Ovary (tissue), 10 donors: Measurements from ENCODE around the gene SLC25A28. TPM values are rescaled to one million over a fixed set of nuclear protein-coding genes. Genes with fewer than 3 reads are reported as not detected.

Experiments
- DNase-seq, 5 donors: peaks; one replicate each; pipeline ENCODE4 v3.0.0-alpha.2; 2019 to 2020
- H3K27ac ChIP-seq, 2 donors: fragments of 200-600 bp; one replicate each; pipeline versions ENCODE4 v1.5.1 to v1.8.0; 2019 to 2022
- H3K27me3 ChIP-seq: fragments of 200-600 bp; one replicate; pipeline ENCODE4 v1.8.0; 2022
- H3K36me3 ChIP-seq: fragments of 200-600 bp; sonication (generic); one replicate; pipeline ENCODE4 v1.5.1; 2019
- H3K4me1 ChIP-seq: one replicate; pipeline ENCODE4 v1.8.1; 2013; ENCODE audit warnings: mild to moderate bottlenecking, moderate library complexity; ENCODE audit not compliant: insufficient read depth
- H3K4me3 ChIP-seq: fragments of 200-600 bp; sonication (generic); one replicate; pipeline ENCODE4 v1.5.1; 2017
- H3K9me3 ChIP-seq, 2 donors: fragments of 200-600 bp in 1 of 2; sonication (generic) in 1 of 2; one replicate each; pipeline versions ENCODE4 v1.5.1 to v1.8.1; 2013 to 2019; ENCODE audit warnings: mild to moderate bottlenecking in 1 of 2, moderate library complexity in 1 of 2
- EP300 ChIP-seq: sonication (generic); formaldehyde crosslinking; IDR thresholded peaks from one replicate; pipeline ENCODE4 v1.6.1; 2017; ENCODE audit warnings: antibody characterized with exemption
- POLR2A ChIP-seq: fragments of 450-650 bp; IDR thresholded peaks from one replicate; pipeline ENCODE4 v1.6.1; 2017; ENCODE audit warnings: antibody characterized with exemption, mild to moderate bottlenecking, moderate library complexity
- WGBS, 3 donors: extraction: QIAGEN DNeasy Blood & Tissue Kit in 1 of 3; methylation state at CpG; one replicate each; pipeline versions ENCODE4 v1.1.5 to v1.1.7; 2013 to 2017; 5-methylcytosine and 5-hydroxymethylcytosine counted together
- intact Hi-C, 4 donors: fragments of 100-400 bp; cut with DNase I; formaldehyde crosslinking; loops; one replicate each; pipeline versions ENCODE4 v1.11.0 to v1.15.1; 2022 to 2023
- long read RNA-seq, 3 donors: library from polyadenylated mRNA in 2 of 3; unstranded in 2 of 3; transcript quantifications; one replicate each; pipeline ENCODE4 v2.0.0 and lab custom pipeline, GENCODE V29; 2021 to 2026
- polyA plus RNA-seq, 2 donors: library from polyadenylated mRNA; stranded (reverse); fragments of 200-250 nt in 1 of 2; fragments of 350-450 nt in 1 of 2; fragmentation: Illumina TruSeq in 1 of 2; extraction: RNeasy Lipid Tissue Mini Kit (QIAGEN cat#74804) in 1 of 2; gene quantifications; one replicate each; pipeline ENCODE4 v1.2.3, GENCODE V29; 2013 to 2014
- total RNA-seq, 7 donors: library from RNA; depleted of rRNA in 2 of 7; stranded (reverse); fragments of >200 nt in 2 of 7; fragmentation: NEBNext Ultra II Directional in 3 of 7; extraction: Animal tissue kit (Norgen Biotek cat#: 25700) in 3 of 7; gene quantifications; one replicate each; pipeline versions ENCODE4 v1.1.0 to v1.2.4, GENCODE V29; 2016 to 2023
- TF ChIP-seq, protein P1 (sequence below), 3 donors: fragments of 450-650 bp in 2 of 3; fragments of 200-600 bp in 1 of 3; IDR thresholded peaks; one replicate each; pipeline versions ENCODE4 v1.5.1 to v1.8.0; 2016 to 2022; ENCODE audit warnings: antibody characterized with exemption in 3 of 3, mild to moderate bottlenecking in 1 of 3
- donor health status: DM: no; HTN: no; CAD: no; lungs with moderate emphysema.
- donor health status: DM: no; HTN: no; CAD: no.
- donor health status: Bipolar disorder and iron deficiency.
- donor health status: DM: yes; HTN: yes; CAD: no.
- donor health status: DM: no; HTN: no; CAD: no.
- donor health status: DM: yes; HTN: yes; CAD: no.

Gene SLC25A28
- total RNA-seq (10 to 100 TPM; 19.6 to 47.1 (median 42.9) TPM), polyA plus RNA-seq (10 to 100 TPM; 54.7 to 86.1 TPM)
- long read RNA-seq, donor 1, partial matches to known transcripts, result 5 of 13 reads
- long read RNA-seq, donor 1, other reads (novel, unspliced or antisense), result 7 of 13 reads
- long read RNA-seq, donor 2, transcript SLC25A28-201 (4 exons, 1,451 nt), result major isoform, 7 of 10 reads
- long read RNA-seq, donor 2, partial matches to known transcripts, result 0 of 10 reads
- long read RNA-seq, donor 2, other reads (novel, unspliced or antisense), result 0 of 10 reads
- long read RNA-seq, donor 3, transcript SLC25A28-201 (4 exons, 1,451 nt), result major isoform, 40 of 83 reads
- long read RNA-seq, donor 3, partial matches to known transcripts, result 6 of 83 reads
- long read RNA-seq, donor 3, other reads (novel, unspliced or antisense), result 33 of 83 reads

- Histone ChIP-seq H3K4me3 (peak within 1 kb of the TSS; percentile 92), H3K27ac (peak within 1 kb of the TSS; percentile 83 to 99), H3K9me3 (no peaks in the 10 kb centered on the region), H3K27me3 (no peaks in the 10 kb centered on the region), H3K36me3 (no peaks in the 10 kb centered on the region), H3K4me1 (peaks cover 7% of the 10 kb centered on the region)
- peak; percentile 93 to 96 (median 94) for DNase-seq
- TF ChIP-seq EP300 (no peak), POLR2A (peak; percentile 5)
- TF ChIP-seq, protein P1, sequence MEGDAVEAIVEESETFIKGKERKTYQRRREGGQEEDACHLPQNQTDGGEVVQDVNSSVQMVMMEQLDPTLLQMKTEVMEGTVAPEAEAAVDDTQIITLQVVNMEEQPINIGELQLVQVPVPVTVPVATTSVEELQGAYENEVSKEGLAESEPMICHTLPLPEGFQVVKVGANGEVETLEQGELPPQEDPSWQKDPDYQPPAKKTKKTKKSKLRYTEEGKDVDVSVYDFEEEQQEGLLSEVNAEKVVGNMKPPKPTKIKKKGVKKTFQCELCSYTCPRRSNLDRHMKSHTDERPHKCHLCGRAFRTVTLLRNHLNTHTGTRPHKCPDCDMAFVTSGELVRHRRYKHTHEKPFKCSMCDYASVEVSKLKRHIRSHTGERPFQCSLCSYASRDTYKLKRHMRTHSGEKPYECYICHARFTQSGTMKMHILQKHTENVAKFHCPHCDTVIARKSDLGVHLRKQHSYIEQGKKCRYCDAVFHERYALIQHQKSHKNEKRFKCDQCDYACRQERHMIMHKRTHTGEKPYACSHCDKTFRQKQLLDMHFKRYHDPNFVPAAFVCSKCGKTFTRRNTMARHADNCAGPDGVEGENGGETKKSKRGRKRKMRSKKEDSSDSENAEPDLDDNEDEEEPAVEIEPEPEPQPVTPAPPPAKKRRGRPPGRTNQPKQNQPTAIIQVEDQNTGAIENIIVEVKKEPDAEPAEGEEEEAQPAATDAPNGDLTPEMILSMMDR (IDR thresholded peaks at IDR 0.05), result no peak
- WGBS, 3 donors, result 1% methylated on average over 50 to 75 of the region's 75 CpGs
- intact Hi-C loops, result loop anchor here in 3 of 4 donors (2.0 to 10.0 kb wide), 5 partner anchors 115 to 225 kb away; partner anchors contain the start of genes GOT1 (in 3 of the 3), COX15 (in 1 of the 3) and CUTC (in 1 of the 3)
Measured at GRCh38 chr10:99619851-99620710, at the start of gene SLC25A28. Gene SLC25A28 (minus strand): TSS chr10:99620439. CDS start chr10:99620335, 104 bp downstream.

DNA sequence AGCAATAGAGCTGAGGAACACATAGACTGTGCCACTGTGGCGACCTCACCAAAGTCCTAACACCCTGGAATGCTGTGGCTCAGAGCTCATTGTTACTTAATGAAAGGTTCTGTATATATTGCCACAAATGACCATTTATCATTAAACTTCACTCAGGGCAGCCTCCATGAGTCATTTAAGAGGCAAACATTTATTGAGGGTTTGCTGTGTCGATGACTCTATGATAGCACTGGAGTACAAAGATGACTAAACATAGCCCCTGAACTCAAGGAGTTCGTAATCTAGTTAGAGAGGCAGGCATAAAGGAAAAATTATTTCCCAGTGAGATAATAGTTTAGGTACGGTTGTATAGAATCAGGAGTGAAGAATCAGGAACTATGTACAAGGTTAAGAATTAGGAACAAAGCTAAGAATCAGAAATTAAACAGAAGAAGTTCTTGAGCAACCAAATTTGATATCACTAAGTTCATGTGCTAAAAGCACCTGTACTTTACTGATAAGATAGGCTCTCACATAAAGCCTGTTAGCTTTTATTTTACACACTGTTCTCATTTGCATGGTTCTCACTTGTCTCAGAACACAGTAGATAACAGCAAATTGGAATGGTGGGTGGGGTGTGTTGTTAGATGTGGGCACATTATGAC lies 47.0 kb upstream of the SLC25A28 start:
- H3K27me3 ChIP-seq, result no peaks in the 10 kb centered on the region
- WGBS, 3 donors, result 91 to 93% (median 93%) methylated on average over 4 of the region's 4 CpGs
- TF ChIP-seq, protein P1 (IDR thresholded peaks at IDR 0.05), result no peak
- no peak for TF ChIP-seq POLR2A
- no peak for TF ChIP-seq EP300
- no peak overlapping the region for H3K27ac ChIP-seq
- DNase-seq, result no peak
- no peaks in the 10 kb centered on the region for H3K36me3 ChIP-seq
- H3K9me3 ChIP-seq, result no peaks in the 10 kb centered on the region
- H3K4me1 ChIP-seq, result no peaks in the 10 kb centered on the region
- intact Hi-C loops, result no loop called here
- no peak overlapping the region for H3K4me3 ChIP-seq

- H3K27me3 ChIP-seq, result no peaks in the 10 kb centered on the region
- H3K36me3 ChIP-seq, result no peaks in the 10 kb centered on the region
- H3K4me3 ChIP-seq, result no peak overlapping the region
- no peaks in the 10 kb centered on the region for H3K4me1 ChIP-seq
- no peaks in the 10 kb centered on the region for H3K9me3 ChIP-seq
- H3K27ac ChIP-seq, result no peak overlapping the region
- TF ChIP-seq, protein P1 (IDR thresholded peaks at IDR 0.05), result no peak
- no peak for TF ChIP-seq POLR2A
- 95 to 97% (median 96%) methylated on average over 2 of the region's 2 CpGs for WGBS, 3 donors
- DNase-seq, result no peak
- intact Hi-C loops, result no loop called here
Measured at GRCh38 chr10:99665304-99665703, 45.1 kb upstream of the SLC25A28 start.

GRCh38 chr10:99661377-99661763 lies 41.1 kb upstream of the SLC25A28 start:
- Histone ChIP-seq H3K4me3 (no peak overlapping the region), H3K27ac (no peak overlapping the region), H3K36me3 (no peaks in the 10 kb centered on the region), H3K27me3 (no peaks in the 10 kb centered on the region), H3K9me3 (no peaks in the 10 kb centered on the region), H3K4me1 (peaks cover 6% of the 10 kb centered on the region)
- DNase-seq, result no peak
- intact Hi-C loops, result no loop called here
- WGBS, 3 donors, result 51 to 63% (median 55%) methylated on average over 6 of the region's 6 CpGs
- TF ChIP-seq POLR2A (no peak), EP300 (no peak)
- TF ChIP-seq, protein P1 (IDR thresholded peaks at IDR 0.05), result no peak
